CD8-positive, alpha-beta memory T cell (primary cell): ENCODE results near the gene UBAP2. TPM values are rescaled to one million over a fixed set of nuclear protein-coding genes. Genes with fewer than 3 reads are reported as not detected.
"Not testable (repeated sequence)": the region's sequence is repeated elsewhere in the genome, so short reads cannot be mapped to it uniquely, and the experiment has no call there.

Source experiments
- CTCF ChIA-PET: fragments of 350-600 bp; sonication (Branson Sonifier 250); formaldehyde crosslinking; loops from one replicate; lab custom pipeline; 2021; ENCODE audit warnings: antibody characterized with exemption; lab: Charles Lee
- POLR2A ChIA-PET: fragments of 350-600 bp; sonication (Branson Sonifier 250); formaldehyde crosslinking; loops from one replicate; lab custom pipeline; 2021; ENCODE audit warnings: antibody characterized with exemption; lab: Charles Lee
- DNase-seq, 5 donors: peaks; one replicate each; pipeline versions ENCODE4 v3.0.0 to v3.0.0-alpha.2; 2020 to 2022; ENCODE audit warnings: mixed read lengths in 1 of 5
- H3K27ac ChIP-seq: one replicate; pipeline ENCODE4 v1.7.0; 2013; ENCODE audit warnings: low read depth, mild to moderate bottlenecking, low read length, moderate library complexity
- H3K27me3 ChIP-seq: 2 replicates; pipeline ENCODE4 v1.7.0; 2013; ENCODE audit warnings: low read length, mild to moderate bottlenecking; ENCODE audit not compliant: insufficient read depth, poor library complexity, severe bottlenecking
- H3K36me3 ChIP-seq: 2 replicates; pipeline ENCODE4 v1.7.0; 2013; ENCODE audit warnings: mild to moderate bottlenecking, low read length, moderate library complexity; ENCODE audit not compliant: insufficient read depth
- H3K4me1 ChIP-seq: 2 replicates; pipeline ENCODE4 v1.7.0; 2013; ENCODE audit warnings: mild to moderate bottlenecking, low read length, moderate library complexity; ENCODE audit not compliant: insufficient read depth
- H3K4me3 ChIP-seq: 2 replicates; pipeline ENCODE4 v1.7.0; 2013; ENCODE audit warnings: mild to moderate bottlenecking, low read length
- H3K9me3 ChIP-seq: 2 replicates; pipeline ENCODE4 v1.7.0; 2013; ENCODE audit warnings: mild to moderate bottlenecking, low read length
- H3K27ac Mint-ChIP-seq, 8 donors: one replicate each; pipeline ENCODE4 v1.8.0; 2020 to 2021; ENCODE audit warnings: mixed read lengths in 8 of 8, mild to moderate bottlenecking in 6 of 8, inconsistent platforms in 3 of 8, moderate library complexity in 3 of 8
- H3K27me3 Mint-ChIP-seq, 2 donors: one replicate each; pipeline ENCODE4 v1.8.0; 2020 to 2021; ENCODE audit warnings: mixed read lengths in 2 of 2, mild to moderate bottlenecking in 1 of 2, moderate library complexity in 1 of 2
- H3K36me3 Mint-ChIP-seq, 3 donors: one replicate each; pipeline ENCODE4 v1.8.0; 2020 to 2021; ENCODE audit warnings: mixed read lengths in 3 of 3, inconsistent platforms in 1 of 3, mild to moderate bottlenecking in 1 of 3
- H3K4me1 Mint-ChIP-seq, 3 donors: one replicate each; pipeline ENCODE4 v1.8.0; 2020 to 2021; ENCODE audit warnings: mixed read lengths in 3 of 3, inconsistent platforms in 1 of 3, mild to moderate bottlenecking in 1 of 3
- H3K4me3 Mint-ChIP-seq, 7 donors: one replicate each; pipeline ENCODE4 v1.8.0; 2020 to 2021; ENCODE audit warnings: mixed read lengths in 7 of 7, mild to moderate bottlenecking in 6 of 7, moderate library complexity in 4 of 7, inconsistent platforms in 2 of 7
- H3K9me3 Mint-ChIP-seq, 5 donors: one replicate each; pipeline ENCODE4 v1.8.0; 2020 to 2022; ENCODE audit warnings: mixed read lengths in 5 of 5, mild to moderate bottlenecking in 3 of 5, moderate library complexity in 2 of 5, inconsistent platforms in 1 of 5
- polyA plus RNA-seq: library from polyadenylated mRNA; unstranded; fragments of 300-500 nt; fragmentation: Illumina TruSeq; gene quantifications from one replicate; pipeline ENCODE4 v1.2.3, GENCODE V29; 2021
- total RNA-seq, 2 experiments: library from RNA; stranded (reverse); gene quantifications; one replicate each; pipeline ENCODE4 v1.2.3, GENCODE V29; 2021

UBAP2 gene
- total and polyA plus RNA-seq, 3 experiments from 2014 or later: 16.3 to 51.7 (median 50.0) TPM

DNA sequence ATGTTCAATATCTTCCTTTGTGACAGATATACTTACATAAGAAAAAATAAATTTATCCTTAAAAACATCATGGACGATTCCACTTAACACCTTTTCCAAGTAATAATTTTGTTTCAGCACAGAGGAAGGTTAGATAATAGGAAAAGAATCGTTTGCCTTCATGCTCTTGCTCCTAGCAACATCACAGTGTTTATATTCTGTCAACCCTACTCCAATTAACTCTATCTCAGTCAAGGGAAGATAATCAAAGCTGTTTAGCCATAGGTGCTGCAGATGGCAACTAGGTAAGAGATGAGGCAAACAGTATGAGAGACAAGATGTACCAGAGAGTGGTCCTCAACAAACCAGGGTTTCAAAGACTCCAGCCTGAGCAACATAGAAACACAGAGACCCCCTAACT lies 55.6 kb downstream of the UBAP2 start:
- CTCF ChIA-PET: no interaction called here
- H3K4me3 ChIP-seq: no peak overlapping the region
- no peak for DNase-seq
- POLR2A ChIA-PET: no interaction called here
- Mint-ChIP-seq H3K4me1 (peaks cover 2 to 12% (median 8%) of the 10 kb centered on the region in 3 donors), H3K9me3 (no peaks in the 10 kb centered on the region), H3K36me3 (peaks cover 0 to 65% (median 17%) of the 10 kb centered on the region in 3 donors), H3K27ac (peak overlapping the region in 1 of 8 donors; percentile 7), H3K27me3 (no peaks in the 10 kb centered on the region), H3K4me3 (no peak overlapping the region)
- H3K9me3 ChIP-seq: no peaks in the 10 kb centered on the region
- no peaks in the 10 kb centered on the region for H3K4me1 ChIP-seq
- H3K36me3 ChIP-seq: peaks cover 6% of the 10 kb centered on the region
- H3K27ac ChIP-seq: no peak overlapping the region
- no peaks in the 10 kb centered on the region for H3K27me3 ChIP-seq

DNA sequence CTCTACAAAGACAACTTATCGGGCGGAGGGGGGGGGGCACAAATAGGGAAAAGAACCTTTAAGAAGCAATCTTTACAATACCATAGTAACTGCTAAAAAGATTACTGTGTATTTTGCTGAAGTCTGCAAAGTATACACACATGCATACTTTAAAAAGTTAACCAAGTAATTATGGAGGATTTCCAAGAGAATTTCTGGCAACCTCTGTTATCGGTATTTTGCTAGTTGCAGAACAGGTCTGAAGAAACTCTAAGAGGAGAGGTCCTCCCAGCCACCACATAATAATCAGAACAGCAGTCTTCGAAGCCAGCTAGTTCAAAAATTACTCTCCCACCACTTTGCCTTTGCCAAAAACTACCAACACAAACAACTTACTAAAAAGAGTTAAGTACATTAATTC lies 56.1 kb downstream of the UBAP2 start:
- Mint-ChIP-seq H3K9me3 (no peaks in the 10 kb centered on the region), H3K36me3 (peaks cover 0 to 64% (median 15%) of the 10 kb centered on the region in 3 donors)
- POLR2A ChIA-PET: no interaction called here

DNA sequence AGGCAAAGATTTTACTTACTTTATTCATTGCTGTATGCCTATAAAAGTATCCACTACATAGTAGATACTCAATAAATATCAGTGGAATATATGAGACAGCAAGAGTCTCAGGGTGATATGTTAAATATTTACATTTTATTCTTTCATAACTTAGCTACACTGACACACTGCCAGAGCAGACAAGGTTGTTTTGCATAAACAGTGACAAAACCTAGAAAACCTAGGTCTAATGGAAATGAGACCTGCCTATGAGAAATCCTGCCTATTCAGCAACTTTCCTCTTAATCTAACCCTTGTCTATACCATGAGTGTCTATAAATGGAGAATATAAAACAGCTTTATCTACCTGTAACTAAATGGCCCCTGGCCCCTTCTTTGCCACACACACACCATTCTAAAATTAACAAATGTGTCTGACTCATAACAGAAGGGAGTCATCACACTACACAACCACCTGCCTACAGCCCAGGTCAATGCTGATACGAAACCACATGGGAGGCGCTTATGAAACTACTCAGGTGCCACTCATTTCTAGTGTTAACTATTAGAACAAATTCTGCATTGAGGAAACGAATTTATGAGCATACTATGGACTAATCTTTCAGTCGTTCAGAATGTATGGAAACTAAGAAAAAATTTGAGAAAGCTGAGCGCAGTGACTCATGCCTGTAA lies 60.3 kb downstream of the UBAP2 start:
- H3K4me1 Mint-ChIP-seq: peaks cover 2 to 12% (median 8%) of the 10 kb centered on the region in 3 donors
- CTCF ChIA-PET: no interaction called here
- peak overlapping the region in 6 of 8 donors; percentile 1 to 61 (median 6) for H3K27ac Mint-ChIP-seq
- no peaks in the 10 kb centered on the region for H3K9me3 ChIP-seq
- no peaks in the 10 kb centered on the region for H3K9me3 Mint-ChIP-seq
- no peak overlapping the region for H3K4me3 Mint-ChIP-seq
- H3K27me3 Mint-ChIP-seq: no peaks in the 10 kb centered on the region
- H3K27me3 ChIP-seq: no peaks in the 10 kb centered on the region
- H3K36me3 ChIP-seq: peaks cover under 1% of the 10 kb centered on the region
- no peak overlapping the region for H3K4me3 ChIP-seq
- DNase-seq: no peak
- H3K27ac ChIP-seq: no peak overlapping the region
- H3K36me3 Mint-ChIP-seq: peaks cover 10 to 67% (median 13%) of the 10 kb centered on the region in 3 donors
- no peaks in the 10 kb centered on the region for H3K4me1 ChIP-seq
- POLR2A ChIA-PET: no interaction called here

More for the DNA sequence above, 56.1 kb downstream of the UBAP2 start:
- no peaks in the 10 kb centered on the region for H3K4me1 ChIP-seq
- no peak overlapping the region for H3K27ac Mint-ChIP-seq
- no peaks in the 10 kb centered on the region for H3K27me3 Mint-ChIP-seq
- peaks cover 2 to 12% (median 8%) of the 10 kb centered on the region in 3 donors for H3K4me1 Mint-ChIP-seq
- peaks cover 2% of the 10 kb centered on the region for H3K36me3 ChIP-seq
- no peak overlapping the region for H3K4me3 ChIP-seq
- H3K4me3 Mint-ChIP-seq: no peak overlapping the region
- H3K27ac ChIP-seq: no peak overlapping the region
- no peak for DNase-seq
- CTCF ChIA-PET: no interaction called here
- no peaks in the 10 kb centered on the region for H3K9me3 ChIP-seq
- no peaks in the 10 kb centered on the region for H3K27me3 ChIP-seq

GRCh38 chr9:33976414-33976813 lies 72.3 kb downstream of the UBAP2 start:
- Mint-ChIP-seq H3K36me3 (peaks cover 0 to 51% (median 8%) of the 10 kb centered on the region in 3 donors), H3K4me3 (no peak overlapping the region), H3K27me3 (no peaks in the 10 kb centered on the region), H3K9me3 (no peaks in the 10 kb centered on the region), H3K27ac (peak overlapping the region in 1 of 8 donors; percentile 56), H3K4me1 (peaks cover 0 to 2% (median 0%) of the 10 kb centered on the region in 3 donors)
- POLR2A ChIA-PET: no interaction called here
- no peaks in the 10 kb centered on the region for H3K36me3 ChIP-seq
- no peaks in the 10 kb centered on the region for H3K27me3 ChIP-seq
- no peak overlapping the region for H3K27ac ChIP-seq
- no peaks in the 10 kb centered on the region for H3K9me3 ChIP-seq
- no peak overlapping the region for H3K4me3 ChIP-seq
- CTCF ChIA-PET: no interaction called here
- H3K4me1 ChIP-seq: no peaks in the 10 kb centered on the region
- DNase-seq: no peak

GRCh38 chr9:33972698-33973097 lies 76.0 kb downstream of the UBAP2 start:
- peaks cover 0 to 2% (median 0%) of the 10 kb centered on the region in 3 donors for H3K4me1 Mint-ChIP-seq
- H3K27me3 Mint-ChIP-seq: no peaks in the 10 kb centered on the region
- Histone ChIP-seq H3K4me1 (no peaks in the 10 kb centered on the region), H3K27me3 (no peaks in the 10 kb centered on the region), H3K9me3 (no peaks in the 10 kb centered on the region), H3K4me3 (no peak overlapping the region), H3K27ac (no peak overlapping the region), H3K36me3 (no peaks in the 10 kb centered on the region)
- POLR2A ChIA-PET: no interaction called here
- peaks cover 6 to 57% (median 16%) of the 10 kb centered on the region in 3 donors for H3K36me3 Mint-ChIP-seq
- no peak overlapping the region for H3K4me3 Mint-ChIP-seq
- CTCF ChIA-PET: no interaction called here
- no peak for DNase-seq
- H3K27ac Mint-ChIP-seq: no peak overlapping the region
- no peaks in the 10 kb centered on the region for H3K9me3 Mint-ChIP-seq

DNA sequence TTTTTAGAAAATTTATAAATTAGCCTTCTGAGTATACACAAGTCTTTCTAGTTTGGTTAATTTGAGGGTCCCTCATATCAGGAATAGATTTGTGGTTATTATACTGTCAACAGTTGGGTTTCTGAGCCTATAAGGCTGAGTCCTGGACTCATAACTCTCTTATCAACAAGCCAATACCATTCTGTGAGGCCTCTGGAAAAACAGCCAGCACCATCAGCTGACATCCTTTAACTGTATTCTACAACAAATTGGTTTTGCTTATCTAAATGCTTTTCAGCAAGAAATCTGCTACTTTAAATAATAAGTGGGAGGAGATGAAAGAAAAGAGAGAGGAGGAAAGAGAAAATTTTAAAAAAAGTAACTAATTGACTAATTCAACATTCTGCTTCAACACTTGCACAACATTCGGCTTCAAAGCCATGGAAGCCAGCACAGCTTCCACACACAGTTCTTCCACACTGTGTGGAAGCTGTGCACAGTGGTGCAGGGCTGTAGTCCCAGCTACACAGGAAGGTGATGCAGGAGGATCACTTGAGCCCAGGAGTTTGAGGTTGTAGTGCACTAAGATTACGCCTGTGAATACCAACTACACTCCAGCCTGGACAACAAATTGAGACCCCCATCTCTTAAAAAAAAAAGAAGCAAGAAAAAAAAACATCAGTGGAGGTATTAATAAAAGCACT lies 84.5 kb downstream of the UBAP2 start:
- H3K36me3 ChIP-seq: no peaks in the 10 kb centered on the region
- DNase-seq: no peak
- no peaks in the 10 kb centered on the region for H3K9me3 ChIP-seq
- Mint-ChIP-seq H3K4me1 (no peaks in the 10 kb centered on the region), H3K27me3 (no peaks in the 10 kb centered on the region), H3K27ac (peak overlapping the region in 2 of 8 donors; percentile 8 to 72), H3K36me3 (peaks cover 5 to 48% (median 22%) of the 10 kb centered on the region in 3 donors), H3K9me3 (no peaks in the 10 kb centered on the region), H3K4me3 (no peak overlapping the region)
- POLR2A ChIA-PET: interaction anchor here (0.5 kb wide), 1 partner anchor 674 kb away, joined by 3 read pairs; the partner anchor contains the start of gene NFX1
- no peaks in the 10 kb centered on the region for H3K27me3 ChIP-seq
- CTCF ChIA-PET: no interaction called here
- H3K4me1 ChIP-seq: no peaks in the 10 kb centered on the region
- H3K27ac ChIP-seq: no peak overlapping the region
- H3K4me3 ChIP-seq: no peak overlapping the region

- H3K9me3 Mint-ChIP-seq, H3K27ac ChIP-seq, POLR2A ChIA-PET, H3K4me1 Mint-ChIP-seq, DNase-seq, H3K27me3 ChIP-seq, H3K4me1 ChIP-seq, CTCF ChIA-PET, H3K36me3 ChIP-seq, H3K27me3 Mint-ChIP-seq, H3K9me3 ChIP-seq, H3K4me3 Mint-ChIP-seq, H3K4me3 ChIP-seq: not testable (repeated sequence)
- H3K27ac Mint-ChIP-seq: peak overlapping the region in 1 of 8 donors; percentile 47
- peaks cover 3 to 48% (median 17%) of the 10 kb centered on the region in 3 donors for H3K36me3 Mint-ChIP-seq
Observed at GRCh38 chr9:33962468-33962867, 86.2 kb downstream of the UBAP2 start.

GRCh38 chr9:33959725-33960124 lies 89.0 kb downstream of the UBAP2 start:
- H3K27me3 ChIP-seq: no peaks in the 10 kb centered on the region
- H3K4me1 ChIP-seq: no peaks in the 10 kb centered on the region
- CTCF ChIA-PET: no interaction called here
- peaks cover 0 to 56% (median 21%) of the 10 kb centered on the region in 3 donors for H3K36me3 Mint-ChIP-seq
- H3K4me3 ChIP-seq: no peak overlapping the region
- H3K27me3 Mint-ChIP-seq: no peaks in the 10 kb centered on the region
- H3K36me3 ChIP-seq: peaks cover 7% of the 10 kb centered on the region
- no peak overlapping the region for H3K27ac ChIP-seq
- no peaks in the 10 kb centered on the region for H3K9me3 Mint-ChIP-seq
- POLR2A ChIA-PET: no interaction called here
- H3K9me3 ChIP-seq: no peaks in the 10 kb centered on the region
- DNase-seq: no peak
- H3K27ac Mint-ChIP-seq: no peak overlapping the region
- H3K4me3 Mint-ChIP-seq: no peak overlapping the region
- no peaks in the 10 kb centered on the region for H3K4me1 Mint-ChIP-seq
